Muscle of back (tissue), 11 donors: ENCODE measurements around the gene LRP1B. TPM values are rescaled to one million over a fixed set of nuclear protein-coding genes. Genes with fewer than 3 reads are reported as not detected.
A peak's percentile ranks its signal among the peaks of the same experiment; 100 is the strongest.
"Not testable (repeated sequence)": the region's sequence is repeated elsewhere in the genome, so short reads cannot be mapped to it uniquely, and the experiment has no call there.

Experiments used
- DNase-seq, 3 donors: peaks; one replicate each; pipeline versions ENCODE4 v3.0.0 to v3.0.0-alpha.2; 2013
- polyA plus RNA-seq, 10 donors: library from polyadenylated mRNA; unstranded; fragments of 120-200 nt; gene quantifications; one replicate each; pipeline ENCODE4 v1.2.1, GENCODE V29; 2013; ENCODE audit not compliant: insufficient read length in 10 of 10

LRP1B gene
- polyA plus RNA-seq, 10 donors = 0.94 to 2.8 (median 1.9) TPM

GRCh38 chr2:141889788-141890187 lies 241.0 kb downstream of the LRP1B start:
- DNase-seq = no peak

DNA sequence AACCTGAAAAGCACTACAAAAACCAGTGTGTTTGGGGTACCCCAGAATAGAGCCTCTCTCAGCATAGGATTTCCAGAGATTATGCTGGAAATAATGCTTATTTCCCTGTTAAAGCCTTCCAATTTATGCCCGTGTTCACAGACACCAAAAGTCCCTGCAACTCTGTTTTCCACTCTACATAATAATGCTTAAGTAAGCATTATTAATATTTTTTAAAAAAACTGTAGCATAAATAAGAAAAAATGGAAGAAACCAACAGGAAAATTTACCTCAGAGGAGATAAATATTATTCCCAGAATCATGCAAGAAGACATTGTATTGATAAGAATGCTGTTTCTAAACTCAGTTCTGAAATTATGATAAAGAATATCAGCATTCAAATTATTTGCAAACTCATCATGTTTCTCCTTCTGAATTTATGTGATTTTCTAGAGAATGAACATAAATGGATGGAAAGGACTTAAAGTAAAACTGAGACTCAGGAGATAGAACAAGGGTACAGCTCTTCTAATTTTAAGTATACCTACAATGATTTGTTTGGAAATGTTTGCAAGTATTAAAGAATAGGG lies 241.7 kb downstream of the LRP1B start:
- DNase-seq = no peak

GRCh38 chr2:141887363-141887762 lies 243.5 kb downstream of the LRP1B start:
- DNase-seq = no peak

DNA sequence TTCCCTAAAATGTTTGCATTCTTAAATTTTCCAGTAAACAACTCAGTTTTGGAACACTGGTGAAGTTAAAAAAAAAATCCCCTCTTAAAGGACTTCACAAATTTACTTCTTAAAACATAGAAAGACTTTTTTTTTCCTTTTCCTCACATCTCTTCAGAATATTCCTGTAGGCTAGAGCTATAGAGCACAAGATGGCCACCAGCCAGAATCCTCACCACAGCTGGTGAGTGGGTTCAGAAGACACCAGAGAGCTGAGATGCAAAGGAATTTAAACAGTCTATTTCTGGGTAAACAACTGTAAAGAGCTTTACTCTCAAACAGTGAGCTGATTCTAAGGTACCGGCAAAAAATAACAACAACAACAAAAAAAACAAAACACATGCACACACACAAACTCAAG lies 252.8 kb downstream of the LRP1B start:
- peak; percentile 5 to 22 (median 16) for DNase-seq

- no peak for DNase-seq
These were observed 258.7 kb downstream of the LRP1B start for GRCh38 chr2:141871913-141872634.

DNA sequence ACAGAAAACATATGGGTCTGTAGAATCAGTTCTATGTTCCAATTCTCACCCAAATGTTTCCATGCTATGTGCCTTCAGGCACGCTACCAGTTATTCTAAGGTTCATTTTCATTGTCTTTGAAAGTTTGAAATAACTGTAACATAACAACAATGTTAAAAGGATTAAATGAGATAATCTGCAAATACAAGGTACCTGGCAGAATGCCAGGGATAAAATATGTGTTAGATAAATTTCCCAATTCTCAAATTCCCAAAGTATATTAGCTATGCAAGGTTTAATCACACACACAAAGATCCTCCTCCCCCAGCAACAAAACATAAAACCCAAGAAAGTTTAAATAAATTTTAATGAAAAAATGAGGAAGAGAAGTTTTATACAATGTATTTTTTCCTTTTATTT lies 261.2 kb downstream of the LRP1B start:
- no peak for DNase-seq

- no peak for DNase-seq
These were observed 266.9 kb downstream of the LRP1B start for GRCh38 chr2:141863964-141864363.

DNA sequence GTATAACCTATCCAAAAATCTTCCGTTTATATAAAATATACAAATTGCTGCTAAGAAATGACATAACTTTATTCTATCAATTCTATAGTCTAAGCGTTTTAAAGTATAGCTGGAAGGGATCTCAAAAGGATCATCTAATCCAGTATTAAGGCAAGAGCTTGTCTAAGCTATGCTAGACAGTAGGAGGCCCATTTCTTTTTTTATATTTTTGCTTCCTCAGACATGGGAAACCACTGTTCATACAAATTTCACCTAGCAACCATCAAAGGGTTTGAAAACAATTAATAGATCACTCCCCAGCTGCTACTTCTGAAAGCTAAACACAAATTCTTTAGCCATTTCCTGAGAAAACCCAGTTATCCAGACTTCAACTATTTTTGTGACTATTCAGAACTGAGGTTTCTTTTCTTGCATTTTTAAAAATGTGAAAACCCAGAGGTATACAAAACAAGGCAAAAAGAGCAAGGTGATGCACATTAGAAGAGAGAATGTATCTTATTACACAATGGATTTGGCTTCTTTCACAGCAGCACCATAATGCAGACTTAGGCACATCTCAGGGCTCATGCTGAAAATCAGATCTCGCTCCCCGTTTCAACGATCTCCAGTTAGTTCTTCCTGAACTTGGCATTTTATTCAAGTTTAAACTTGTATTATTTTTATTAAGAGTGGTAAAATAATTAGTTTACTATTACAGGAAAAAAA lies 274.4 kb downstream of the LRP1B start:
- no peak for DNase-seq

- DNase-seq = no peak
These were observed 282.6 kb downstream of the LRP1B start for GRCh38 chr2:141848191-141848590.

DNA sequence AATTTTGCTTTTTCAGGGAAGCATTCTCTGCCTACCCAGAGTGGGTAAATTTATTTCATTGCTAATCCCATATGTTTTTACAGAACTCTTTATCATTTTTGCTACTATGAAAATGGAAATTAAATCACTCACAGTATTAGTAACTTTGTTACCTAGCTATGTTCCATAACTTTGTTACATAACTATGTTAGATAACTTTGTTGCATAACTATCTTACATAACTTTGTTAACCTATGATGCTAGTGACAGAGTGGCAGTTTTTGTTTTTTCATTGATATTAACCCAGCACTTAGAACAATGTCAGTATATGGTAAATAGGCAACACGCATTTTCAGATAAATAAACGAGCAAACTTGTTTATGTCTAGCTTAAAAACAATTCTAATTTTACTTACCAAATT lies 286.6 kb downstream of the LRP1B start:
- DNase-seq = no peak

DNA sequence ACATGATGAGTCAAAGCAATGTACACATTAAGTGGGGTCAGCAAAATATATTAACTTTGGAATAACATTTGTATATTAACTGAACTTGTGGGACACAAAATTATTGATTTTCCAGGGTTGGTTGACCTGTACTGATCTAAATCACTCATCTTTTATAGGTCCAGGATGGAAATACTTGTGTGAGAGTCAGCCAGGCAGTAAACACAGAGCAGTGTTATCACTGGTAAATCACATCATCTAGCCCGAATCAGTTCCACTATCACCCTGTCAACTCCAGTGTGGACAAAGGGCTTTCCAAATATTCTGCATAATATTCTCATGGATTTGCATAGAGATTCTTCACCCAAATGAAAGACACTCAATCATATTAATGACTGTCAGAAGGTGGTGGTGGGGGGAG lies 295.7 kb downstream of the LRP1B start:
- no peak for DNase-seq

DNA sequence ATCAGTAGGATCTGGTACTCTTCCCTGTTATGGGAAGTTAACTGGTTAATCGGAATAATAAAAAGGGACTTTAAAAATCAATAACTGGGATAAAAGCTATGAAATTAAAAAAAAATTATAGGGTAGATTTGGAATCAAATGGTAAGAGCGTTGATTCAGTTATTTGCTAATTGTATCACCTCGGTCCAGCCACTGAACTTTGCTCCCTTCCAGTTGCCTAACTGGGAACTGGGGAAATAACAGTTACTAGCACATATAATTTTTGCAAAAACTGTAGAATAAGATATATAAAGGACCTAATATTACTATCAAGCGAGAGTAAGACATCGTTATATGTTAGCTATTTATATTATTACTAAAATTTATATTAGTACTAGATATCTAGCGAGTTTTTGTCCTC lies 302.1 kb downstream of the LRP1B start:
- no peak for DNase-seq

DNA sequence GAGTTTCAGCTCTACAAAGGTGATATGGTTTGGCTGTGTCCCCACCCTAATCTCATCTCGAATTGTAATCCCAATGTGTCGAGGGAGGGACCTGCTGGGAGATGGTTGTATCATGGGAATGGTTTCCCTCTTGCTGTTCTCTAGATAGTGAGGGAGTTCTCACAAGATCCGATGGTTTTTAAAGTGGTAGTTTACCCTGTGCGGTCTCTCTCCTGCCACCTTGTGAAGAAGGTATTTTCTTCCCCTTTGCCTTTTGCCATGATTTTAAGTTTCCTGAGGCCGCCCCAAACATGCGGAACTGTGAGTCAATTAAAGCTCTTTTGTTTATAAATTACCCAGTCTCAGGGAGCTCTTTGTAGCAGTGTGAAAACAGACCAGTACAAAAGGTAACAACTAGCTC lies 306.0 kb downstream of the LRP1B start:
- no peak for DNase-seq

DNA sequence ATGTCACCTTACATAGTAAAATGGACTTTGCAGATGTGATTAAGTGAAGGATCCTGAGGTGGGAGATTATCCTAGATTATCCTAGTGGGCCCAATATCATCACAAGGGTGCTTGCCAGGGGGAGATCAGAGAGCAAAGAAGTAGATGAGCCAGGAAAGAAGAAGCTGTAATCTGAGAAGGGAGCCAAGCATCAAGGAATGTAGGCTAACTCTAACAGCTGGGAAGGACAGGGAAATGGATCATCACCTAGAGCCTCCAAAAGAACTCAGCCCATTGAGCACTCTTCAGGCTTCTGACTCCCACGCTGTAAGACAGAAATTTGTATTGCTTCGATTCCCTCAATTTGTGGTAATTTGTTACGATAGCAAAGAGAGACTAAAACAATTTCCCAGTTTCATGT lies 309.9 kb downstream of the LRP1B start:
- DNase-seq = no peak

DNA sequence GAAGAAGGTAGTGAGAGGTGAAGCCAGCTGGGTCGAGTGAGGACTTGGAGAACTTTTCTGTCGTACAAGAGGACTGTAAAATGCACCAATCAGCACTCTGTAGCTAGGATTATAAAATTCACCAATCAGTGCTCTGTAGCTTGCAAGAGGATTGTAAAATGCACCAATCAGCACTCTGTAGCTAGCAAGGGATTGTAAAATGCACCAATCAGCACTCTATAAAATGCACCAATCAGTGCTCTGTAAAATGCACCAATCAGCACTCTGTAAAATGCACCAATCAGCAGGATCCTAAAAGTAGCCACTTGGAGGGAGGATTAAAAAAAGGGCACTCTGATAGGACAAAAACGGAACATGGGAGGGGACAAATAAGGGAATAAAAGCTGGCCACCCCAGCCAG lies 315.5 kb downstream of the LRP1B start:
- not testable (repeated sequence) for DNase-seq

GRCh38 chr2:141814150-141814549 lies 316.7 kb downstream of the LRP1B start:
- DNase-seq = no peak

GRCh38 chr2:141810148-141810547 lies 320.7 kb downstream of the LRP1B start:
- DNase-seq = no peak

DNA sequence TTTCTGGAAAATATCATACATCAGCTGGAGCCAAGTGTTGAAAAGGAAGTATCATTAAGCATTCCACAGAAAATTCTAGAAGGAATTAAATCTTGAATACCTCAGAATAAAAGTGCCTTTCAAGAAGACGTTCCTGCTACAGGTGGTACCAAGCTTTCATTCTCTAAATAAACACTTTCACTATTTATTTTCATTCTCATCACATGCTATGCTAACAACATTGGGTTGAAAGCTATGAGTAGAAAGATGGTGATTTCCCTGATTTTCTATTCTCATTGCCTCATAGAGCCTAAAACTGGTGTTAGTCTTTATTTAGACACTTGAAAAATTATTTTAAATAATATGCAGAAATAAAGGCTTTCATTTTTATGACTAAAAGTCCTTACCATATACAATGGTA lies 324.7 kb downstream of the LRP1B start:
- DNase-seq = no peak

DNA sequence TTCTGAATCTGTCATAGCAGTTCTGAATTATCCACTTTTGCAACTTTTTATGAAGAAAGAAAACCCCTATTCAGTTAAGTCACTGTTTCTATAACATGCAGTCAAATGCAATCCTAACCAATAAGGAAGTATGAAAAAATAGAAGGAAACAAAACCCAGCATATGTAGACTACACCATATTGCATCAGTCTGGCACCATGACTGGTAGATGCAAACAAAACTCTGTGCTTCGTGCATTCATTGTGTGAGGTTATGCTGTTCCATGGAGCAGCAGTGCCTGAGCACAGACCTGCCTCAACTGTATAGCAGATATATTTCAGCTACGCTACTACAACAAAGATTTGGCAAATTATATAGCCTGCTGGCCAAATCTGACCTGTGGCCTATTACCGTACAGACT lies 325.5 kb downstream of the LRP1B start:
- DNase-seq = no peak

DNA sequence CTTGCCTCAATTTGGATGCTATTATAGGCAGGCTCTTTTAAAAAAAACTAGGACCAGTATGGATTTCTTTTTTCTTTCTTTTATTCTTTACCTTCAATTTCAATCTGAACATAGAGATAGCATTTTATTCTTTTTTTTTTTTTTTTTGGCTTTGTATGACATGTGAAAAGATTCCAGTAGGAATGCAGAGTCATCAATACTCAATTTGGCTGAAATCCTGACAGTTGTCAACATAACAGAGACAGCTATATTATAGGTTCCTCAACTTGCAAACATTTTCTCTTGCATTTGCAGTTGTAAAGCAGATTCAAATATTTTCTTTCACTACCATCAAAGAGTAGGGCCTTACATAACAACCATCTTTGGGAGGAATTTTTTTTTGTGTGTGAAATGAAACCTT lies 334.4 kb downstream of the LRP1B start:
- DNase-seq = no peak

- DNase-seq = no peak
These were observed 339.3 kb downstream of the LRP1B start for GRCh38 chr2:141791521-141791920.

DNA sequence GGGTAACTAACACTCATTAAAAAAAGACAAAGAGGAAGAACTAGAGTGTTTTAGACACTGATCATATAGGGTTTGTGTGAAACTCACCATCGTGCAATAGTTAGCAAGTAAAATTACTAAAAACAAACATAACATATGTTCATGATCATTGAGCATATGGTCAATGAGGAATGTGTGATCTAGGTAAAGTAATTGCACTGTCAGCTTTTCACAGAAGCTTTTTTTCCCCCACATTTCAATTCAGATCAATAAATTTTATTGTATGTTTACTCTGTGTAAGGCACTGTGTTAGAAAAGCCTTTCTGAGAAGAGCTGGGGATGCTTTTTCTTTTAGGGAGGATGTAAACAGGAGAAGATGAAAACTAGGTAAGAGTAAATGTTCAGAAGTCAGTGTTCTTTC lies 348.2 kb downstream of the LRP1B start:
- no peak for DNase-seq

DNA sequence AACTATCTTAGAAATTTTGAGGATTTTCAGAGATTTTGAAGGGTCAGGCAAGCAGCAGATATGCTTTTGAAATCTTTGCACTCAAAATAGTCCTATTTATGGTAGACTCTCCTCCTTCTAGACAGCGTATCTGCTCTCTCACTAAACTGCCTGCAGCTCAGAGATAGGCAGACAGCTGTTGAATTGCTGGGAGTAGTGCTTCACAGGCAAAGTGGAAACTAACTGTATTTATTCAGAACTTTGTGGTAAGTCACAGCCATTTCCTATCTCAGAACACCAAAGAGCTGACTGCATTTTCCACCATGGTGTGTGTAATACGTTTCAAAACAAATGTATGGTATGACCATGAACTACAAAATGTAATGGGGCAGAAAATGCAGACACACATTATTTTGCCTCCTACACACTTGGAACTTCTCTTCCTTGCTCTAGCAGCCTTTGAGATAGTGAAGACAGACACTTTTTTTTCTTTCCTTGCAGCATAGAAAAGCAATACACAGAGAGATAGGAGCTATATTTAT lies 352.4 kb downstream of the LRP1B start:
- DNase-seq = no peak
